HepG2 (cell line): ENCODE data around the gene FAM219B. TPM values are rescaled to one million over a fixed set of nuclear protein-coding genes. Genes with fewer than 3 reads are reported as not detected.

Source experiments
- AFF4 ChIP-seq: sonication (generic); formaldehyde crosslinking; IDR thresholded peaks from 2 replicates; pipeline ENCODE4 v1.4.0; 2020; ENCODE audit warnings: missing genetic modification reagents
- ETV6 ChIP-seq: sonication (generic); formaldehyde crosslinking; conservative IDR thresholded peaks from 2 replicates; pipeline ENCODE4 v1.4.0; 2020; ENCODE audit warnings: missing genetic modification reagents
- GPN1 ChIP-seq: sonication (generic); formaldehyde crosslinking; IDR thresholded peaks from 2 replicates; pipeline ENCODE4 v1.5.1; 2020; ENCODE audit warnings: missing genetic modification reagents, borderline replicate concordance
- GRHL1 ChIP-seq: sonication (generic); formaldehyde crosslinking; conservative IDR thresholded peaks from 2 replicates; pipeline ENCODE4 v1.8.0; 2022; ENCODE audit warnings: missing genetic modification reagents
- HIC2 ChIP-seq: sonication (generic); formaldehyde crosslinking; IDR thresholded peaks from 2 replicates; pipeline ENCODE4 v1.9.0; 2022; ENCODE audit warnings: low read depth, missing genetic modification reagents
- JUNB ChIP-seq: sonication (generic); formaldehyde crosslinking; IDR thresholded peaks from 2 replicates; pipeline ENCODE4 v1.8.0; 2022; ENCODE audit warnings: missing genetic modification reagents, mild to moderate bottlenecking, borderline replicate concordance
- NR2F6 ChIP-seq, 2 experiments: IDR thresholded peaks; 2 replicates each; pipeline ENCODE4 v1.6.1; 2016; ENCODE audit warnings: antibody characterized with exemption in 1 of 2, mild to moderate bottlenecking in 1 of 2
- RFX5 ChIP-seq: IDR thresholded peaks from 2 replicates; pipeline ENCODE4 v1.6.1; 2011; ENCODE audit warnings: low read depth, low read length, improper control_type of control experiment
- SOX6 ChIP-seq, 2 experiments: fragments of 450-650 bp in 1 of 2; sonication (generic) in 1 of 2; formaldehyde crosslinking in 1 of 2; IDR thresholded peaks; 2 replicates each; pipeline versions ENCODE4 v1.4.0 to v1.6.1; 2017 to 2020; ENCODE audit warnings: antibody characterized with exemption in 1 of 2, mild to moderate bottlenecking in 1 of 2, missing genetic modification reagents in 1 of 2
- TFDP1 ChIP-seq: IDR thresholded peaks from 2 replicates; pipeline ENCODE4 v1.6.1; 2016; ENCODE audit warnings: missing compliant biosample characterization, missing genetic modification reagents, borderline replicate concordance
- ZBTB21 ChIP-seq: sonication (generic); formaldehyde crosslinking; IDR thresholded peaks from 2 replicates; pipeline ENCODE4 v1.4.0; 2020; ENCODE audit warnings: missing genetic modification reagents
- ZBTB7B ChIP-seq: sonication (generic); formaldehyde crosslinking; IDR thresholded peaks from 2 replicates; pipeline ENCODE4 v1.4.0; 2020; ENCODE audit warnings: missing genetic modification reagents
- ZFP36L1 ChIP-seq: sonication (generic); formaldehyde crosslinking; IDR thresholded peaks from 2 replicates; pipeline ENCODE4 v1.8.0; 2022; ENCODE audit warnings: mild to moderate bottlenecking, missing genetic modification reagents, moderate library complexity
- ZKSCAN5 ChIP-seq: sonication (generic); formaldehyde crosslinking; IDR thresholded peaks from 2 replicates; pipeline ENCODE4 v1.5.1; 2020; ENCODE audit warnings: mild to moderate bottlenecking, missing genetic modification reagents
- ZNF672 ChIP-seq: sonication (generic); formaldehyde crosslinking; IDR thresholded peaks from 2 replicates; pipeline ENCODE4 v1.8.1; 2022; ENCODE audit warnings: missing genetic modification reagents
- ZNF776 ChIP-seq: sonication (generic); formaldehyde crosslinking; IDR thresholded peaks from 2 replicates; pipeline ENCODE4 v1.4.0; 2020; ENCODE audit warnings: mild to moderate bottlenecking, missing genetic modification reagents
- polyA plus RNA-seq, 8 experiments: library from polyadenylated mRNA; depleted of rRNA in 3 of 8; stranded (reverse) in 7 of 8; unstranded in 1 of 8; fragments of >200 nt; fragmentation: Illumina TruSeq in 4 of 8; extraction: Trizol in 4 of 8; gene quantifications; 2 replicates each; pipeline versions ENCODE4 v1.2.1 to v1.2.3, GENCODE V29; 2011 to 2016; ENCODE audit warnings: low read depth in 4 of 8, missing spikeins in 1 of 8, mixed read lengths in 1 of 8; ENCODE audit not compliant: insufficient read depth in 1 of 8
- total RNA-seq, 5 experiments: library from RNA; depleted of rRNA; stranded (reverse); fragments of >200 nt; fragmentation: Illumina TruSeq; extraction: Trizol; gene quantifications; 2 replicates each; pipeline ENCODE4 v1.2.3, GENCODE V29; 2016; ENCODE audit warnings: low read depth in 1 of 5

Gene FAM219B
- total and polyA plus RNA-seq, 2 of the 13 experiments (the other 11 are each of a cell fraction or from before 2014, with no cell fraction given): 36.6 to 50.2 TPM

GRCh38 chr15:74937590-74938371, 31.1 kb upstream of the FAM219B start, which contains the start of gene COX5A (continued):
- TF ChIP-seq GRHL1 (CRISPR knock-in tag) (no peak), AFF4 (CRISPR knock-in tag) (peak; percentile 72; the same call in 1 of the 2 replicates), ZBTB21 (no peak), RFX5 (no peak; the same call in 1 of the 2 replicates), ETV6 (peak; percentile 85), ZNF776 (peak; percentile 68; the same call in 1 of the 2 replicates), ZKSCAN5 (no peak), JUNB (CRISPR knock-in tag) (no peak), ZBTB7B (CRISPR knock-in tag) (peak; percentile 81), HIC2 (CRISPR knock-in tag) (peak; percentile 73), ZFP36L1 (CRISPR knock-in tag) (no peak), TFDP1 (CRISPR knock-in tag) (peak; percentile 82; the same call in 1 of the 2 replicates), ZNF672 (CRISPR knock-in tag) (0 out of 2 replicates have a peak, but pooled peaks have one; percentile 56), GPN1 (no peak), SOX6 (IDR thresholded peaks at IDR 0.05) (no peak), SOX6 (CRISPR knock-in tag; IDR thresholded peaks at IDR 0.05) (no peak; the same call in 1 of the 2 replicates), NR2F6 (IDR thresholded peaks at IDR 0.05) (no peak), NR2F6 (CRISPR knock-in tag; IDR thresholded peaks at IDR 0.05) (peak; percentile 73; the same call in 1 of the 2 replicates)
